ENCODE measurements around the gene JPH2.
"Not testable (repeated sequence)": the region's sequence is repeated elsewhere in the genome, so short reads cannot be mapped to it uniquely, and the experiment has no call there.

Gene JPH2

GRCh38 chr20:44153636-44154043 lies 33.3 kb downstream of the JPH2 start:
- DNase-seq: no peak

- DNase-seq: no peak
Observed at GRCh38 chr20:44151621-44152416, 35.2 kb downstream of the JPH2 start.

- DNase-seq: no peak
Observed at GRCh38 chr20:44146272-44146671, 40.7 kb downstream of the JPH2 start.

GRCh38 chr20:44145131-44145775 lies 41.7 kb downstream of the JPH2 start:
- DNase-seq: no peak

GRCh38 chr20:44143936-44144335 lies 43.1 kb downstream of the JPH2 start:
- no peak for DNase-seq

- DNase-seq: no peak
Observed at GRCh38 chr20:44142413-44142812, 44.6 kb downstream of the JPH2 start.

- DNase-seq: no peak
Observed at GRCh38 chr20:44141873-44142272, 45.1 kb downstream of the JPH2 start.

- DNase-seq: no peak
Observed at GRCh38 chr20:44138867-44139266, 48.1 kb downstream of the JPH2 start.

GRCh38 chr20:44137266-44137801 lies 49.7 kb downstream of the JPH2 start:
- no peak for DNase-seq

- DNase-seq: no peak
Observed at GRCh38 chr20:44136579-44137265, 50.3 kb downstream of the JPH2 start.

GRCh38 chr20:44135417-44136204 lies 51.4 kb downstream of the JPH2 start:
- no peak for DNase-seq

GRCh38 chr20:44135012-44135412 lies 52.0 kb downstream of the JPH2 start:
- peak in 1 of 3 donors; percentile 17 for DNase-seq

- no peak for DNase-seq
Observed at GRCh38 chr20:44133424-44133823, 53.6 kb downstream of the JPH2 start.

- no peak for DNase-seq
Observed at GRCh38 chr20:44131704-44132103, 55.3 kb downstream of the JPH2 start.

- no peak for DNase-seq
Observed at GRCh38 chr20:44129911-44130718, 56.9 kb downstream of the JPH2 start.

GRCh38 chr20:44129300-44129699 lies 57.7 kb downstream of the JPH2 start:
- DNase-seq: not testable (repeated sequence)

- DNase-seq: no peak
Observed at GRCh38 chr20:44126445-44126844, 60.5 kb downstream of the JPH2 start.

- no peak for DNase-seq
Observed at GRCh38 chr20:44125332-44126127, 61.5 kb downstream of the JPH2 start.

- no peak for DNase-seq
Observed at GRCh38 chr20:44123874-44124535, 63.0 kb downstream of the JPH2 start.

GRCh38 chr20:44123251-44123650 lies 63.7 kb downstream of the JPH2 start:
- DNase-seq: no peak
